IPS-NIHi7 (cell line): Measurements from ENCODE around the gene CDC5L.
A peak's percentile ranks its signal among the peaks of the same experiment; 100 is the strongest.

Source experiments
- DNase-seq: peaks from one replicate; pipeline ENCODE4 v3.0.0; 2012; ENCODE audit warnings: mixed read lengths; ENCODE audit errors: extremely low spot score

The CDC5L gene

GRCh38 chr6:44474643-44475042 lies 87.1 kb downstream of the CDC5L start:
- no peak for DNase-seq

GRCh38 chr6:44475417-44475778 lies 87.9 kb downstream of the CDC5L start:
- DNase-seq = no peak

GRCh38 chr6:44475779-44476434 lies 88.4 kb downstream of the CDC5L start:
- peak; percentile 94 for DNase-seq

- DNase-seq = no peak
These were observed 89.3 kb downstream of the CDC5L start for GRCh38 chr6:44476849-44477248.

- no peak for DNase-seq
These were observed 89.9 kb downstream of the CDC5L start for GRCh38 chr6:44477293-44477894.

- no peak for DNase-seq
These were observed 90.7 kb downstream of the CDC5L start for GRCh38 chr6:44478158-44478557.

- DNase-seq = no peak
These were observed 91.2 kb downstream of the CDC5L start for GRCh38 chr6:44478591-44479254.

- no peak for DNase-seq
These were observed 92.6 kb downstream of the CDC5L start for GRCh38 chr6:44480097-44480541.

- no peak for DNase-seq
These were observed 93.5 kb downstream of the CDC5L start for GRCh38 chr6:44481056-44481455.

- no peak for DNase-seq
These were observed 94.3 kb downstream of the CDC5L start for GRCh38 chr6:44481760-44482159.

- DNase-seq = no peak
These were observed 98.3 kb downstream of the CDC5L start for GRCh38 chr6:44485601-44486401.

- no peak for DNase-seq
These were observed 99.5 kb downstream of the CDC5L start for GRCh38 chr6:44487002-44487401.

- DNase-seq = no peak
These were observed 100.1 kb downstream of the CDC5L start for GRCh38 chr6:44487586-44487985.

GRCh38 chr6:44489910-44490604 lies 102.6 kb downstream of the CDC5L start:
- DNase-seq = no peak

GRCh38 chr6:44493132-44493531 lies 105.6 kb downstream of the CDC5L start:
- no peak for DNase-seq

GRCh38 chr6:44493593-44493992 lies 106.1 kb downstream of the CDC5L start:
- DNase-seq = no peak

GRCh38 chr6:44494011-44494501 lies 106.5 kb downstream of the CDC5L start:
- no peak for DNase-seq

GRCh38 chr6:44495036-44495901 lies 107.8 kb downstream of the CDC5L start:
- DNase-seq = no peak

GRCh38 chr6:44496665-44497369 lies 109.3 kb downstream of the CDC5L start:
- DNase-seq = no peak

GRCh38 chr6:44497807-44498206 lies 110.3 kb downstream of the CDC5L start:
- no peak for DNase-seq
